ENCODE measurements around the gene LRP1B. TPM values are rescaled to one million over a fixed set of nuclear protein-coding genes. Genes with fewer than 3 reads are reported as not detected.

The LRP1B gene
- total and polyA plus RNA-seq, 4 donors, result 0.01 to 0.84 (median 0.17) TPM

DNA sequence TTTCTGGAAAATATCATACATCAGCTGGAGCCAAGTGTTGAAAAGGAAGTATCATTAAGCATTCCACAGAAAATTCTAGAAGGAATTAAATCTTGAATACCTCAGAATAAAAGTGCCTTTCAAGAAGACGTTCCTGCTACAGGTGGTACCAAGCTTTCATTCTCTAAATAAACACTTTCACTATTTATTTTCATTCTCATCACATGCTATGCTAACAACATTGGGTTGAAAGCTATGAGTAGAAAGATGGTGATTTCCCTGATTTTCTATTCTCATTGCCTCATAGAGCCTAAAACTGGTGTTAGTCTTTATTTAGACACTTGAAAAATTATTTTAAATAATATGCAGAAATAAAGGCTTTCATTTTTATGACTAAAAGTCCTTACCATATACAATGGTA, 324.7 kb downstream of the LRP1B start:
- DNase-seq (ENCODE audit: low spot score), result no peak

DNA sequence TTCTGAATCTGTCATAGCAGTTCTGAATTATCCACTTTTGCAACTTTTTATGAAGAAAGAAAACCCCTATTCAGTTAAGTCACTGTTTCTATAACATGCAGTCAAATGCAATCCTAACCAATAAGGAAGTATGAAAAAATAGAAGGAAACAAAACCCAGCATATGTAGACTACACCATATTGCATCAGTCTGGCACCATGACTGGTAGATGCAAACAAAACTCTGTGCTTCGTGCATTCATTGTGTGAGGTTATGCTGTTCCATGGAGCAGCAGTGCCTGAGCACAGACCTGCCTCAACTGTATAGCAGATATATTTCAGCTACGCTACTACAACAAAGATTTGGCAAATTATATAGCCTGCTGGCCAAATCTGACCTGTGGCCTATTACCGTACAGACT, 325.5 kb downstream of the LRP1B start:
- no peaks in the 10 kb centered on the region for H3K36me3 ChIP-seq (ENCODE audit: control insufficient read depth in 4 of 4, insufficient read depth in 3 of 4, low read depth in 1 of 4, low read length in 3 of 4)
- TF ChIP-seq HNF4A (conservative IDR thresholded peaks at IDR 0.05) (no peak), TAF1 (conservative IDR thresholded peaks at IDR 0.05) (no peak), JUND (IDR thresholded peaks at IDR 0.05) (no peak), RXRA (IDR thresholded peaks at IDR 0.05) (no peak), YY1 (IDR thresholded peaks at IDR 0.05) (no peak), FOXA1 (IDR thresholded peaks at IDR 0.05) (no peak), FOXA2 (IDR thresholded peaks at IDR 0.05) (no peak), SP1 (IDR thresholded peaks at IDR 0.05) (no peak)
- TF ChIP-seq, protein P1, sequence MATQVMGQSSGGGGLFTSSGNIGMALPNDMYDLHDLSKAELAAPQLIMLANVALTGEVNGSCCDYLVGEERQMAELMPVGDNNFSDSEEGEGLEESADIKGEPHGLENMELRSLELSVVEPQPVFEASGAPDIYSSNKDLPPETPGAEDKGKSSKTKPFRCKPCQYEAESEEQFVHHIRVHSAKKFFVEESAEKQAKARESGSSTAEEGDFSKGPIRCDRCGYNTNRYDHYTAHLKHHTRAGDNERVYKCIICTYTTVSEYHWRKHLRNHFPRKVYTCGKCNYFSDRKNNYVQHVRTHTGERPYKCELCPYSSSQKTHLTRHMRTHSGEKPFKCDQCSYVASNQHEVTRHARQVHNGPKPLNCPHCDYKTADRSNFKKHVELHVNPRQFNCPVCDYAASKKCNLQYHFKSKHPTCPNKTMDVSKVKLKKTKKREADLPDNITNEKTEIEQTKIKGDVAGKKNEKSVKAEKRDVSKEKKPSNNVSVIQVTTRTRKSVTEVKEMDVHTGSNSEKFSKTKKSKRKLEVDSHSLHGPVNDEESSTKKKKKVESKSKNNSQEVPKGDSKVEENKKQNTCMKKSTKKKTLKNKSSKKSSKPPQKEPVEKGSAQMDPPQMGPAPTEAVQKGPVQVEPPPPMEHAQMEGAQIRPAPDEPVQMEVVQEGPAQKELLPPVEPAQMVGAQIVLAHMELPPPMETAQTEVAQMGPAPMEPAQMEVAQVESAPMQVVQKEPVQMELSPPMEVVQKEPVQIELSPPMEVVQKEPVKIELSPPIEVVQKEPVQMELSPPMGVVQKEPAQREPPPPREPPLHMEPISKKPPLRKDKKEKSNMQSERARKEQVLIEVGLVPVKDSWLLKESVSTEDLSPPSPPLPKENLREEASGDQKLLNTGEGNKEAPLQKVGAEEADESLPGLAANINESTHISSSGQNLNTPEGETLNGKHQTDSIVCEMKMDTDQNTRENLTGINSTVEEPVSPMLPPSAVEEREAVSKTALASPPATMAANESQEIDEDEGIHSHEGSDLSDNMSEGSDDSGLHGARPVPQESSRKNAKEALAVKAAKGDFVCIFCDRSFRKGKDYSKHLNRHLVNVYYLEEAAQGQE (IDR thresholded peaks at IDR 0.05), result no peak
- TF ChIP-seq, protein P2, sequence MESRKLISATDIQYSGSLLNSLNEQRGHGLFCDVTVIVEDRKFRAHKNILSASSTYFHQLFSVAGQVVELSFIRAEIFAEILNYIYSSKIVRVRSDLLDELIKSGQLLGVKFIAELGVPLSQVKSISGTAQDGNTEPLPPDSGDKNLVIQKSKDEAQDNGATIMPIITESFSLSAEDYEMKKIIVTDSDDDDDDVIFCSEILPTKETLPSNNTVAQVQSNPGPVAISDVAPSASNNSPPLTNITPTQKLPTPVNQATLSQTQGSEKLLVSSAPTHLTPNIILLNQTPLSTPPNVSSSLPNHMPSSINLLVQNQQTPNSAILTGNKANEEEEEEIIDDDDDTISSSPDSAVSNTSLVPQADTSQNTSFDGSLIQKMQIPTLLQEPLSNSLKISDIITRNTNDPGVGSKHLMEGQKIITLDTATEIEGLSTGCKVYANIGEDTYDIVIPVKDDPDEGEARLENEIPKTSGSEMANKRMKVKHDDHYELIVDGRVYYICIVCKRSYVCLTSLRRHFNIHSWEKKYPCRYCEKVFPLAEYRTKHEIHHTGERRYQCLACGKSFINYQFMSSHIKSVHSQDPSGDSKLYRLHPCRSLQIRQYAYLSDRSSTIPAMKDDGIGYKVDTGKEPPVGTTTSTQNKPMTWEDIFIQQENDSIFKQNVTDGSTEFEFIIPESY (IDR thresholded peaks at IDR 0.05), result no peak
- TF ChIP-seq, protein P3, sequence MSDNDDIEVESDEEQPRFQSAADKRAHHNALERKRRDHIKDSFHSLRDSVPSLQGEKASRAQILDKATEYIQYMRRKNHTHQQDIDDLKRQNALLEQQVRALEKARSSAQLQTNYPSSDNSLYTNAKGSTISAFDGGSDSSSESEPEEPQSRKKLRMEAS (IDR thresholded peaks at IDR 0.05), result no peak
- TF ChIP-seq, protein P4, sequence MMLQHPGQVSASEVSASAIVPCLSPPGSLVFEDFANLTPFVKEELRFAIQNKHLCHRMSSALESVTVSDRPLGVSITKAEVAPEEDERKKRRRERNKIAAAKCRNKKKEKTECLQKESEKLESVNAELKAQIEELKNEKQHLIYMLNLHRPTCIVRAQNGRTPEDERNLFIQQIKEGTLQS (IDR thresholded peaks at IDR 0.05), result no peak
- H3K4me3 ChIP-seq (ENCODE audit: low read depth in 1 of 3, low read length in 3 of 3), result no peak overlapping the region
- no peak overlapping the region for H3K9ac ChIP-seq (ENCODE audit: low read depth in 1 of 2, low read length in 2 of 2)
- no peaks in the 10 kb centered on the region for H3K4me1 ChIP-seq (ENCODE audit: control insufficient read depth in 4 of 4, insufficient read depth in 4 of 4, low read length in 3 of 4)
- H3K9me3 ChIP-seq (ENCODE audit: control insufficient read depth in 4 of 4, low read length in 3 of 4), result no peaks in the 10 kb centered on the region
- no peak overlapping the region for H3K27ac ChIP-seq (ENCODE audit: low read depth in 1 of 2, low read length in 2 of 2)
- no peaks in the 10 kb centered on the region for H3K27me3 ChIP-seq (ENCODE audit: control insufficient read depth in 4 of 4, insufficient read depth in 4 of 4, low read length in 3 of 4)
- 92% methylated on average over 3 of the region's 3 CpGs for WGBS
- DNase-seq (ENCODE audit: low spot score), result no peak

More for the DNA sequence above, 324.7 kb downstream of the LRP1B start:
- TF ChIP-seq NR2F2 (IDR thresholded peaks at IDR 0.05) (no peak), GABPA (IDR thresholded peaks at IDR 0.05 in 1 of 2, conservative IDR thresholded peaks at IDR 0.05 in 1 of 2) (no peak), EGR1 (IDR thresholded peaks at IDR 0.05; ENCODE audit: low read depth in 2 of 2) (no peak), HNF4G (IDR thresholded peaks at IDR 0.05) (no peak), YY1 (IDR thresholded peaks at IDR 0.05) (no peak), RXRA (IDR thresholded peaks at IDR 0.05) (no peak)
- TF ChIP-seq, protein P2 (IDR thresholded peaks at IDR 0.05), result no peak
- 62% methylated on average over 1 of the region's 1 CpG for WGBS
- no peaks in the 10 kb centered on the region for H3K36me3 ChIP-seq (ENCODE audit: control insufficient read depth in 4 of 4, insufficient read depth in 3 of 4, low read depth in 1 of 4, low read length in 3 of 4)
- H3K9me3 ChIP-seq (ENCODE audit: control insufficient read depth in 4 of 4, low read length in 3 of 4), result no peaks in the 10 kb centered on the region
- H3K4me1 ChIP-seq (ENCODE audit: control insufficient read depth in 4 of 4, insufficient read depth in 4 of 4, low read length in 3 of 4), result no peaks in the 10 kb centered on the region
- H3K4me3 ChIP-seq (ENCODE audit: low read depth in 1 of 3, low read length in 3 of 3), result no peak overlapping the region
- no peak overlapping the region for H3K27ac ChIP-seq (ENCODE audit: low read depth in 1 of 2, low read length in 2 of 2)
- H3K27me3 ChIP-seq (ENCODE audit: control insufficient read depth in 4 of 4, insufficient read depth in 4 of 4, low read length in 3 of 4), result no peaks in the 10 kb centered on the region
- no peak overlapping the region for H3K9ac ChIP-seq (ENCODE audit: low read depth in 1 of 2, low read length in 2 of 2)
